Uterus (tissue), 4 donors: ENCODE measurements around the gene ITK. TPM values are rescaled to one million over a fixed set of nuclear protein-coding genes. Genes with fewer than 3 reads are reported as not detected.

ENCODE experiments used
- DNase-seq, 2 donors: peaks; one replicate each; pipeline ENCODE4 v3.0.0-alpha.2; 2019 to 2020
- H3K27ac ChIP-seq, 2 donors: fragments of 200-600 bp; sonication (generic); 1 replicate in 1 of 2; 2 replicates in 1 of 2; pipeline ENCODE4 v1.5.1; 2016 to 2018
- H3K27me3 ChIP-seq, 2 donors: fragments of 200-600 bp; sonication (generic); one replicate each; pipeline ENCODE4 v1.5.1; 2018 to 2019; ENCODE audit warnings: control low read depth in 1 of 2
- H3K36me3 ChIP-seq, 2 donors: fragments of 200-600 bp; sonication (generic); one replicate each; pipeline ENCODE4 v1.5.1; 2019; ENCODE audit warnings: control low read depth in 1 of 2
- H3K4me1 ChIP-seq, 2 donors: fragments of 200-600 bp; sonication (generic); one replicate each; pipeline ENCODE4 v1.5.1; 2018 to 2019; ENCODE audit warnings: control low read depth in 1 of 2
- H3K4me3 ChIP-seq, 2 donors: fragments of 200-600 bp; sonication (generic); 1 replicate in 1 of 2; 2 replicates in 1 of 2; pipeline ENCODE4 v1.5.1; 2018 to 2019; ENCODE audit warnings: mild to moderate bottlenecking in 1 of 2
- H3K9me3 ChIP-seq, 2 donors: fragments of 200-600 bp; sonication (generic); one replicate each; pipeline ENCODE4 v1.5.1; 2019; ENCODE audit warnings: control low read depth in 1 of 2
- POLR2A ChIP-seq, 2 donors: fragments of 450-650 bp; IDR thresholded peaks; one replicate each; pipeline ENCODE4 v1.6.1; 2016; ENCODE audit warnings: antibody characterized with exemption in 2 of 2, mild to moderate bottlenecking in 1 of 2, moderate library complexity in 1 of 2
- intact Hi-C: fragments of 100-400 bp; cut with DNase I; formaldehyde crosslinking; loops from one replicate; pipeline ENCODE4 v1.15.1; 2023; ENCODE audit warnings: low total_unique reads
- total RNA-seq, 4 donors: library from RNA; depleted of rRNA in 3 of 4; stranded (reverse); fragments of >200 nt in 3 of 4; gene quantifications; one replicate each; pipeline versions ENCODE4 v1.1.0 to v1.2.4, GENCODE V29; 2014 to 2023
- TF ChIP-seq, protein P1 (sequence below), 4 experiments: fragments of 200-600 bp in 2 of 4; fragments of 450-650 bp in 2 of 4; sonication (generic) in 2 of 4; IDR thresholded peaks; one replicate each; pipeline ENCODE4 v1.5.1; 2016 to 2019; ENCODE audit warnings: antibody characterized with exemption in 4 of 4, mild to moderate bottlenecking in 2 of 4, moderate library complexity in 1 of 4
- donor health status: DM: yes; HTN: yes; CAD: no.

Gene ITK
- total RNA-seq, 4 donors from 2014 or later: 0.41 to 2.8 (median 1.8) TPM

DNA sequence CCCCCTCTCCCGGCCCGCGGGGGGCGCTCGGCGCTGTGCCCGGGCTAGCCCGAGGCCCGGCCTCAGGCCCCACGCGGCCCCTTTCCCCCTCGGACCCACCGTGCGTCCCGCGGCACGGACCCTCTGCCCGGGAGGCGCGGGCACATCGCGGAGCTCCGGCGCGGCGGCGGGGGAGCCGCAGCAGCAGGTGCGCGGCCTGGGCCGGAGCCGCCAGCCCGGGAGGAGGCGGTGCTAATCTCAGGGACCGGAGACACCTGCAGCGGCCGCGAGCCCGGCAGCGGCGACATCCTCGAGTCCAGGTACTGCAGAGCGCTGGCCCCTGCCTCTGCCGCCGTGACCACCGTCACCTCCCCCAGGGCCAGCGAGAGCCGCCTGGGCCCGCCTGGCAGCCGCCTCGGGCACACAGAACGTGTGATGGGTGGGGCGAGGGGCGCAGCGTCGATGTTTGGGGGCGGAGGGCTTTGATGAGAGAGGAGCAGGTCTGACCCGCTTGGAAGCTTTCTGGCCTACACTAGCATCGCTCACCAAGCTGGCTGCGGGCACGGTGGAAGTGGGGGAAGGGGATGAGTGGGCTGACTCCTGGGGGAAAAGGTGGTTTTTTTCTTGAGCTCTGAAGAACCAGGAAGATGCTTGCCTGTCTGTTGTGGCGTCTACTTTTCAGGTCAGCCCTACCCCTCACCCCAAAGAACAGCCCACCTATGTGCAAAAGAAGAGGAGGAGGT is 85.8 kb downstream of the ITK start:
- Histone ChIP-seq H3K27ac (no peak overlapping the region), H3K27me3 (no peaks in the 10 kb centered on the region), H3K4me1 (peaks cover 0 to 3% of the 10 kb centered on the region in 2 donors), H3K4me3 (peak overlapping the region; percentile 39 to 86), H3K9me3 (no peaks in the 10 kb centered on the region), H3K36me3 (no peaks in the 10 kb centered on the region)
- intact Hi-C loops: no loop called here
- TF ChIP-seq, protein P1, sequence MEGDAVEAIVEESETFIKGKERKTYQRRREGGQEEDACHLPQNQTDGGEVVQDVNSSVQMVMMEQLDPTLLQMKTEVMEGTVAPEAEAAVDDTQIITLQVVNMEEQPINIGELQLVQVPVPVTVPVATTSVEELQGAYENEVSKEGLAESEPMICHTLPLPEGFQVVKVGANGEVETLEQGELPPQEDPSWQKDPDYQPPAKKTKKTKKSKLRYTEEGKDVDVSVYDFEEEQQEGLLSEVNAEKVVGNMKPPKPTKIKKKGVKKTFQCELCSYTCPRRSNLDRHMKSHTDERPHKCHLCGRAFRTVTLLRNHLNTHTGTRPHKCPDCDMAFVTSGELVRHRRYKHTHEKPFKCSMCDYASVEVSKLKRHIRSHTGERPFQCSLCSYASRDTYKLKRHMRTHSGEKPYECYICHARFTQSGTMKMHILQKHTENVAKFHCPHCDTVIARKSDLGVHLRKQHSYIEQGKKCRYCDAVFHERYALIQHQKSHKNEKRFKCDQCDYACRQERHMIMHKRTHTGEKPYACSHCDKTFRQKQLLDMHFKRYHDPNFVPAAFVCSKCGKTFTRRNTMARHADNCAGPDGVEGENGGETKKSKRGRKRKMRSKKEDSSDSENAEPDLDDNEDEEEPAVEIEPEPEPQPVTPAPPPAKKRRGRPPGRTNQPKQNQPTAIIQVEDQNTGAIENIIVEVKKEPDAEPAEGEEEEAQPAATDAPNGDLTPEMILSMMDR (IDR thresholded peaks at IDR 0.05): no peak
- TF ChIP-seq POLR2A (IDR thresholded peaks at IDR 0.05): no peak
- peak in 1 of 2 donors; percentile 14 for DNase-seq

DNA sequence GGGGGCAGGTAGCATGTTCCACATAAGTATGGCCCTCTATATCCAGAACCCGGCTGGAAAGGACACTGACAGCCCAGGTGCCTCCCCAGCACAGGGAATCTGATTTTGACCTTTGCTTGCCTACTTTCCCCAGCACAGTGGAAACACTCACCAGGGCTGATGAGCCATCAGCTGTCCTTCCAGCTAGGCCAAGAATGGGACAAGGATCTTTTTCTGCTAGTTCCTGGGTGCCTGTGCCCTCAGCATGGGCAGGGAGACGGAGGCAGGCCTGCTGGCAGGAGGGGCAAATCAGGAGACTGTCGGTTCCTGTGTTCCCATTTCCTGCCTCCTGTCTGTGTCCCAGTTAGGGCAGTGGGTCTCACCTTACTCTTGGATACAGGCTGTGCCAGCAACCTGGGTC is 86.4 kb downstream of the ITK start:
- TF ChIP-seq, protein P1 (IDR thresholded peaks at IDR 0.05): no peak
- TF ChIP-seq POLR2A (IDR thresholded peaks at IDR 0.05): no peak
- Histone ChIP-seq H3K36me3 (no peaks in the 10 kb centered on the region), H3K4me3 (no peak overlapping the region), H3K27me3 (no peaks in the 10 kb centered on the region), H3K27ac (no peak overlapping the region), H3K4me1 (peaks cover 0 to 3% of the 10 kb centered on the region in 2 donors), H3K9me3 (no peaks in the 10 kb centered on the region)
- intact Hi-C loops: no loop called here
- DNase-seq: no peak

DNA sequence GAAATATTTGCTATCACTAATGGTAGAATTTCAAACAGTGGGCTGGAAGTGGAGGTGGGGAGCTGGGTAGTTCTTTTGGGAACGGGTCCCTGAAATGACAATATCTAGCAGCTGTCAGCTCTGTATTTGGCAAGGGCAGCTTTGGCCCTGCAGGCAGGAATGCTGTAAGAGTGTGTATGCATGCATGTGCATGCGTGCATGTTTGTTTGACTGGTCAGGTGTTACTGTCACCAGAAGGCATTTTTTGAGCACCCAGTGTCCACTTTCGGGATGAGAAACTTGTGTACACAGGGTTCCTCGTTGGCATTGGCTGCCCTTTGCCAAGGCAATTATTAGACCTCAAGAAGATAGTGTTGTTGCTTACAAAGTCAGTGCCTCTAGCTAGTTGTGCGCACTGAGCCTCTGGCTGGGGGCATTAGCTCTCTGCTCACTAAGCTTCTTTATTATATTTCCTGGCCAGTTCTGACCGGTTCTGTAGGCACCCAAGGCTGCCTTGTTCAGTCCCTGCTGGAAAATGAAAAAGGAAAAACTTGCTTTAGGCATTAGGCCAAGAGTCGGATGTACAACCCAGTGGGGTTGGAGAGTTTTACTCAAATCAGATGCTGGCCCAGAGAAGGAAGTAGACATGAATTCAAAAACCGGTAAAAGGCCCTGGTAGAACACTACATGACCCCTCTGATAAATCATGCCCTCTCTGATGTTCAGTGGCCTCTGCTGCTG is 87.3 kb downstream of the ITK start:
- Histone ChIP-seq H3K36me3 (no peaks in the 10 kb centered on the region), H3K9me3 (no peaks in the 10 kb centered on the region), H3K27me3 (no peaks in the 10 kb centered on the region), H3K4me1 (peaks cover 0 to 3% of the 10 kb centered on the region in 2 donors), H3K4me3 (no peak overlapping the region), H3K27ac (no peak overlapping the region)
- DNase-seq: no peak
- intact Hi-C loops: no loop called here
- no peak for TF ChIP-seq POLR2A (IDR thresholded peaks at IDR 0.05)
- TF ChIP-seq, protein P1 (IDR thresholded peaks at IDR 0.05): no peak

DNA sequence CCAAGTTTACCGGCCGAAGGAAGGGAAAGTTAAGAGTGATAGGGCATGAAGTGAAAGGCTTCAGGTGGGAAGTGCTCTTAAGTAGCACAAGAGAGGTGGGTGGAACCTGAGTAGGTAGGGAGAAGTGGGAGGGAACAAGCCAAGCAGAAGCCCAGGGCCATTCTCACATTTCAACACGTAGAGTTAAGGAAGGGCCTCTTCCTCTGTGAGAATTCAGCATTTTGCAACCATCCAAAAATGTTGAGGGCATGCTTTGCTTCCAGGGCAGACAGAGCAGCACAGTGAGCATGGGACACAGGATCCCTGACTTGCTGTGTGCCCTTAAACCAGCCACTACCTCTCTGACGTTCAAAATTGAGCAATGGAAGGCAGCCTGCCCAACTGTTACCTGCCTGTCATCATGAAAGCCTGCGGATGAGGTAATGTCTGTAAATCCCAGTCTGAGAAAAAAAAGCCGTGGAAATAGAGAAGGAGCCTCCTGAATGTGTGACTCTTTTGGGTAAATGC is 88.6 kb downstream of the ITK start:
- H3K4me3 ChIP-seq: no peak overlapping the region
- DNase-seq: no peak
- H3K9me3 ChIP-seq: no peaks in the 10 kb centered on the region
- no peaks in the 10 kb centered on the region for H3K27me3 ChIP-seq
- intact Hi-C loops: no loop called here
- no peak for TF ChIP-seq POLR2A (IDR thresholded peaks at IDR 0.05)
- TF ChIP-seq, protein P1 (IDR thresholded peaks at IDR 0.05): no peak
- H3K36me3 ChIP-seq: no peaks in the 10 kb centered on the region
- H3K4me1 ChIP-seq: peaks cover 0 to 3% of the 10 kb centered on the region in 2 donors
- no peak overlapping the region for H3K27ac ChIP-seq

DNA sequence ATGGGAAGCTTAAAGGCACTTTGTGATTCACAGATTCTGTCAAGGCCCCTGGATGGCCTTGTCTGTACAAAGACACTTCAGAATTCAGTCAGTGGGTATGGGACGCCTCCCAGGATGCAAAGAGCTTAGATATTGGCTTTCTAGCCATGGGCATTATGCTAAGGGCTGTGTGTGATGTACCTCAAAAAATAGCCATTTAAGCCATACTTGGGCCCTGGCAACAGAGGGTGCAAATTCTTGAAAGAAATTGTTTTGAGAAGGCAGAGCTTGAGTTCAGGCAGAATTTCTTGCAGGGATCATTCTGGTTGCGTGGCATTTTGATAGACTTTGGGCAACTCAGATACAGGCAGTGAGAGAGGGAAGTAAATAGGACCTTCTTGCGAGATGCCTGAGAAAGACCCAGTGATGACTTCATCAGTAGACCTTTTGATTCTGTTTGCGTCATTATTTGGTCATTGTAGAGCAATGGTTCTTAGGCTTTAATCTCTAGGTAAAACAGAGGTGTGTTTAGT is 89.2 kb downstream of the ITK start:
- intact Hi-C loops: no loop called here
- H3K4me1 ChIP-seq: peaks cover 0 to 3% of the 10 kb centered on the region in 2 donors
- no peak overlapping the region for H3K27ac ChIP-seq
- TF ChIP-seq, protein P1 (IDR thresholded peaks at IDR 0.05): no peak
- no peak for TF ChIP-seq POLR2A (IDR thresholded peaks at IDR 0.05)
- no peaks in the 10 kb centered on the region for H3K36me3 ChIP-seq
- no peaks in the 10 kb centered on the region for H3K9me3 ChIP-seq
- H3K27me3 ChIP-seq: no peaks in the 10 kb centered on the region
- no peak overlapping the region for H3K4me3 ChIP-seq
- no peak for DNase-seq
